HCT116 (cell line): ENCODE data around the gene PEX11G. TPM values are rescaled to one million over a fixed set of nuclear protein-coding genes. Genes with fewer than 3 reads are reported as not detected.
A peak's percentile ranks its signal among the peaks of the same experiment; 100 is the strongest.

Experiments used
- ATAC-seq: fragments of 200-7000 bp; cut with Tn5 transposase; 2 replicates; pipeline ENCODE4 v1.9.1; 2020; ENCODE audit warnings: mild to moderate bottlenecking, moderate library complexity
- BruUV-seq: library from RNA; stranded (reverse); fragments of 400-500 nt; replicated peaks from 2 replicates; lab custom pipeline; 2021; lab: Mats Ljungman, UMichigan
- CTCF ChIA-PET: fragments of 300-600 bp; sonication (Branson Sonifier 250); formaldehyde crosslinking; loops from one replicate; lab custom pipeline; 2021; ENCODE audit warnings: antibody characterized with exemption; lab: Charles Lee
- POLR2A ChIA-PET: fragments of 300-600, 350-600 bp; sonication (Branson Sonifier 250); formaldehyde crosslinking; loops from one replicate; lab custom pipeline; 2021; ENCODE audit warnings: antibody characterized with exemption; lab: Charles Lee
- RAD21 ChIA-PET, 2 experiments: fragments of 300-600 bp; sonication (Branson Sonifier 250); formaldehyde crosslinking; loops; one replicate each; lab custom pipeline; 2023; ENCODE audit warnings: low total read pairs in 2 of 2; ENCODE audit not compliant: uncharacterized antibody in 2 of 2, unreplicated experiment in 2 of 2, low non-redundant PET in 1 of 2; lab: Charles Lee
- DNase-seq: peaks from one replicate; pipeline ENCODE4 v3.0.0-alpha.2; 2010; ENCODE audit warnings: low read depth, low spot score
- H2AFZ ChIP-seq: fragments of 200-600 bp; shearing (Covaris generic), sonication (generic); 2 replicates; pipeline ENCODE4 v1.6.1; 2017; ENCODE audit warnings: low read depth, mixed run types, mixed read lengths, antibody characterized with exemption, low read length; ENCODE audit not compliant: poor library complexity, severe bottlenecking
- H3K27ac ChIP-seq: 2 replicates; pipeline ENCODE4 v1.5.1; 2012; ENCODE audit warnings: low read depth, low read length
- H3K27me3 ChIP-seq: fragments of 200-600 bp; sonication (generic); 2 replicates; pipeline ENCODE4 v1.6.1; 2016; ENCODE audit warnings: mixed run types, low read length, mixed read lengths; ENCODE audit not compliant: insufficient read depth
- H3K36me3 ChIP-seq, 2 experiments: fragments of 200-500 bp in 1 of 2; fragments of 200-600 bp in 1 of 2; sonication (Bioruptor generic) in 1 of 2; sonication (generic) in 1 of 2; 2 replicates each; pipeline versions ENCODE4 v1.5.1 to v1.6.1; 2014 to 2016; ENCODE audit warnings: low read length in 2 of 2, inconsistent platforms in 1 of 2, mixed read lengths in 1 of 2, mixed run types in 1 of 2; ENCODE audit not compliant: insufficient read depth in 2 of 2, control insufficient read depth in 1 of 2
- H3K4me1 ChIP-seq, 2 experiments: fragments of 200-600 bp in 1 of 2; sonication (generic) in 1 of 2; 2 replicates each; pipeline versions ENCODE4 v1.5.1 to v1.6.1; 2012 to 2017; ENCODE audit warnings: low read length in 2 of 2, inconsistent platforms in 1 of 2, mild to moderate bottlenecking in 1 of 2, mixed read lengths in 1 of 2, mixed run types in 1 of 2, moderate library complexity in 1 of 2; ENCODE audit not compliant: insufficient read depth in 2 of 2, control insufficient read depth in 1 of 2
- H3K4me2 ChIP-seq: fragments of 200-600 bp; sonication (generic); 2 replicates; pipeline ENCODE4 v1.6.1; 2017; ENCODE audit warnings: mixed run types, low read length, mixed read lengths
- H3K4me3 ChIP-seq, 2 experiments: fragments of 200-600 bp in 1 of 2; sonication (generic) in 1 of 2; replicated peaks in 1 of 2; 2 replicates each; pipeline ENCODE4 v1.5.1; 2011 to 2016; ENCODE audit warnings: low read length in 2 of 2, control low read depth in 1 of 2, low read depth in 1 of 2, mild to moderate bottlenecking in 1 of 2, mixed read lengths in 1 of 2, mixed run types in 1 of 2
- H3K79me2 ChIP-seq: fragments of 200-600 bp; sonication (generic); 2 replicates; pipeline ENCODE4 v1.6.1; 2017; ENCODE audit warnings: mild to moderate bottlenecking, mixed run types, low read length, moderate library complexity, mixed read lengths; ENCODE audit not compliant: insufficient read depth
- H3K9ac ChIP-seq: fragments of 200-600 bp; sonication (generic); 2 replicates; pipeline ENCODE4 v1.6.1; 2016; ENCODE audit warnings: low read length, mixed read lengths
- H3K9me2 ChIP-seq: fragments of 200-600 bp; sonication (generic), shearing (Covaris generic); 2 replicates; pipeline ENCODE4 v1.6.1; 2017; ENCODE audit warnings: mixed run types, mild to moderate bottlenecking, moderate library complexity; ENCODE audit not compliant: insufficient read depth
- H3K9me3 ChIP-seq, 2 experiments: fragments of 200-500 bp in 1 of 2; fragments of 200-600 bp in 1 of 2; sonication (Bioruptor generic) in 1 of 2; sonication (generic) in 1 of 2; 2 replicates each; pipeline ENCODE4 v1.6.1; 2014 to 2017; ENCODE audit warnings: low read length in 2 of 2, mixed read lengths in 2 of 2, inconsistent platforms in 1 of 2, low read depth in 1 of 2, mild to moderate bottlenecking in 1 of 2, mixed run types in 1 of 2, moderate library complexity in 1 of 2; ENCODE audit not compliant: control insufficient read depth in 1 of 2, insufficient read depth in 1 of 2
- H4K20me1 ChIP-seq: fragments of 200-600 bp; sonication (generic), shearing (Covaris generic); 2 replicates; pipeline ENCODE4 v1.6.1; 2017; ENCODE audit warnings: mixed run types, mild to moderate bottlenecking, moderate library complexity; ENCODE audit not compliant: insufficient read depth
- EGR1 ChIP-seq: IDR thresholded peaks from 2 replicates; pipeline ENCODE4 v1.6.1; 2012; ENCODE audit warnings: low read depth
- JUND ChIP-seq: IDR thresholded peaks from 2 replicates; pipeline ENCODE4 v1.6.1; 2012
- RAD21 ChIP-seq: IDR thresholded peaks from 2 replicates; pipeline ENCODE4 v1.6.1; 2012; ENCODE audit warnings: low read depth, mild to moderate bottlenecking
- SIN3A ChIP-seq: IDR thresholded peaks from 2 replicates; pipeline ENCODE4 v1.6.1; 2012; ENCODE audit warnings: low read depth
- SRF ChIP-seq: IDR thresholded peaks from 2 replicates; pipeline ENCODE4 v1.6.1; 2012; ENCODE audit warnings: low read depth
- TCF7L2 ChIP-seq: IDR thresholded peaks from 2 replicates; pipeline ENCODE4 v1.7.0; 2011; ENCODE audit warnings: borderline replicate concordance, inconsistent platforms; ENCODE audit not compliant: insufficient read depth, insufficient read length; ENCODE audit errors: extremely low read depth
- ZNF274 ChIP-seq: fragments of 200-500 bp; sonication (Bioruptor generic); IDR thresholded peaks from 2 replicates; pipeline ENCODE4 v1.6.1; 2014; ENCODE audit warnings: mild to moderate bottlenecking, low read depth, low read length, inconsistent platforms
- intact Hi-C: fragments of 100-400 bp; cut with micrococcal nuclease; formaldehyde crosslinking; loops from 2 replicates; pipeline ENCODE4 v1.10.0; 2022
- total RNA-seq: library from RNA; stranded (reverse); gene quantifications from one replicate; pipeline ENCODE4 v1.2.1, GENCODE V29; 2021; ENCODE audit not compliant: unreplicated experiment
- TF ChIP-seq, protein P1 (sequence below), 3 experiments: fragments of 200-600 bp in 1 of 3; sonication (generic) in 1 of 3; IDR thresholded peaks in 2 of 3; conservative IDR thresholded peaks in 1 of 3; 2 replicates each; pipeline ENCODE4 v1.5.1; 2012 to 2017; ENCODE audit warnings: low read depth in 2 of 3, low read length in 2 of 3, antibody characterized with exemption in 1 of 3, borderline replicate concordance in 1 of 3, control low read depth in 1 of 3, mild to moderate bottlenecking in 1 of 3, mixed read lengths in 1 of 3, mixed run types in 1 of 3, moderate library complexity in 1 of 3; ENCODE audit not compliant: insufficient read depth in 1 of 3
- TF ChIP-seq, protein P2 (sequence below): IDR thresholded peaks from 2 replicates; pipeline ENCODE4 v1.6.1; 2012
- TF ChIP-seq, protein P3 (sequence below): IDR thresholded peaks from 2 replicates; pipeline ENCODE4 v1.6.1; 2012

The PEX11G gene
- total RNA-seq, 1 experiment from 2014 or later: 6.4 TPM

DNA sequence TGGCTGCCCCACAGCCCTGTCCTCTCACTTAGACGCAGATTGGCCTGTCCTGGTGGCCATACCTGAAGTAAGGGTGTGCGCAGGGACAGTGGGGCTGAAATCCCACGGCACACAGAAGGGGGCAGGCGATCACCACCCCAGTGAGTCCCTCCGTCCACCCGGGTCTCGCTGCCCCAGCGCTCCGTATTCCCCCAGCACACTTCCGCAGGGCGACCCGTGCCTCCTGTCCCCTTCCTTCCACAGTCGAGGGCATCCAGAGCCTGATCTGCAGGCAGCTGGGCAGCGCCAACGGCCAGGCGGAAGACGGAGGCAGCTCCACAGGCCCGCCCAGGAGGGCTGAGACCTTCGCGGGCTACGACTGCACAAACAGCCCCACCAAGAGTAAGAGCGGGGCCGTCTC, 25.3 kb downstream of the PEX11G start:
- no peak overlapping the region for H3K4me2 ChIP-seq

DNA sequence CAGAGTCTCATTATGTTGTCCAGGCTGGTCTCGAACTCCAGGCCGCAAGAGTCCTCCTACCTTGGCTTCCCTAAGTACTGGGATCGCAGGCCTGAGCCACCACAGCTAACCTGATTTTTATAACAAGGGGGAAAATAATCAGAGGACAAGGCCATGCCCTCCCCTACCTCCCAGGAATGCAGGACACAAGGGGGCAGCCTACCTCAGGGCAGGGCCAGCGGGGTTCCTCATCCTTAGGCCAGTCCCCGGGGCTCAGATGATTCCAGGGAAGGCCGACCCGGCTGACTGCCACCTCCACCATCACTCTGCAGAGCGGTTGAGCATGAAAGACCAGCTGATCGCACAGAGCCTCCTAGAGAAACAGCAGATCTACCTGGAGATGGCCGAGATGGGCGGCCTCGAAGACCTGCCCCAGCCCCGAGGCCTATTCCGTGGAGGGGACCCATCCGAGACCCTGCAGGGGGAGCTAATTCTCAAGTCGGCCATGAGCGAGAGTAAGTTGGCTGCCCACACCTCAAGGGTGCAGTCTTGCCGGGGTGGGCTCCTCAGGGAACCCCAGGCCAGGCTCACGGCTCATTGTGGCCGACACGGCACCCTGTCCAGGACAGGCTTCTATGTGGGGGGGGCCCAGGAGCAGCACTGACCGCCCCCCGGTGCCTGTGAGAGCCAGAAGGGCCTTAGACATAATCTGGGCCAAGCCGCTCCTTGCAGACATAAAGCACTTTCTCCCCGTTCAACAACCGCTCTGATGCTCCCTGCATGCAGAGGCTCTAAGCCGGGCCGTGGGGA, 26.8 kb downstream of the PEX11G start:
- H4K20me1 ChIP-seq: no peaks in the 10 kb centered on the region
- TF ChIP-seq RAD21 (peak; percentile 33; the same call in 1 of the 2 replicates), SIN3A (no peak), ZNF274 (no peak)
- TF ChIP-seq, protein P1, sequence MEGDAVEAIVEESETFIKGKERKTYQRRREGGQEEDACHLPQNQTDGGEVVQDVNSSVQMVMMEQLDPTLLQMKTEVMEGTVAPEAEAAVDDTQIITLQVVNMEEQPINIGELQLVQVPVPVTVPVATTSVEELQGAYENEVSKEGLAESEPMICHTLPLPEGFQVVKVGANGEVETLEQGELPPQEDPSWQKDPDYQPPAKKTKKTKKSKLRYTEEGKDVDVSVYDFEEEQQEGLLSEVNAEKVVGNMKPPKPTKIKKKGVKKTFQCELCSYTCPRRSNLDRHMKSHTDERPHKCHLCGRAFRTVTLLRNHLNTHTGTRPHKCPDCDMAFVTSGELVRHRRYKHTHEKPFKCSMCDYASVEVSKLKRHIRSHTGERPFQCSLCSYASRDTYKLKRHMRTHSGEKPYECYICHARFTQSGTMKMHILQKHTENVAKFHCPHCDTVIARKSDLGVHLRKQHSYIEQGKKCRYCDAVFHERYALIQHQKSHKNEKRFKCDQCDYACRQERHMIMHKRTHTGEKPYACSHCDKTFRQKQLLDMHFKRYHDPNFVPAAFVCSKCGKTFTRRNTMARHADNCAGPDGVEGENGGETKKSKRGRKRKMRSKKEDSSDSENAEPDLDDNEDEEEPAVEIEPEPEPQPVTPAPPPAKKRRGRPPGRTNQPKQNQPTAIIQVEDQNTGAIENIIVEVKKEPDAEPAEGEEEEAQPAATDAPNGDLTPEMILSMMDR (IDR thresholded peaks at IDR 0.05 in 2 of 3, conservative IDR thresholded peaks at IDR 0.05 in 1 of 3; ENCODE audit: borderline replicate concordance in 1 of 3, insufficient read depth in 1 of 3, low read depth in 2 of 3, low read length in 2 of 3): peak in 1 of 3 experiments; percentile 17; a peak in 1 of 6 replicates
- TF ChIP-seq, all 23 proteins: peak for 2
- ATAC-seq: no peak
- Histone ChIP-seq H3K9ac (no peak overlapping the region), H3K4me3 (no peak overlapping the region), H3K9me2 (no peaks in the 10 kb centered on the region), H3K4me1 (peaks cover 0 to 15% of the 10 kb centered on the region in 2 experiments; a peak in 2 of 4 replicates), H3K9me3 (no peaks in the 10 kb centered on the region), H3K27ac (no peak overlapping the region), H3K27me3 (no peaks in the 10 kb centered on the region), H3K79me2 (no peaks in the 10 kb centered on the region), H3K36me3 (peaks cover 6 to 10% of the 10 kb centered on the region in 2 experiments; a peak in 2 of 4 replicates), H2AFZ (no peak overlapping the region), H3K4me2 (no peak overlapping the region)
- intact Hi-C loops: no loop called here
- ChIA-PET POLR2A (no interaction called here), CTCF (no interaction called here), RAD21 (no interaction called here)
- DNase-seq: no peak
- no TSS peak for BruUV-seq

More for the DNA sequence above, 25.3 kb downstream of the PEX11G start:
- BruUV-seq: no TSS peak
- ATAC-seq (no peak), DNase-seq (no peak)
- H3K79me2 ChIP-seq: no peaks in the 10 kb centered on the region
- H3K9me2 ChIP-seq: no peaks in the 10 kb centered on the region
- H2AFZ ChIP-seq: no peak overlapping the region
- no peaks in the 10 kb centered on the region for H3K9me3 ChIP-seq
- intact Hi-C loops: no loop called here
- no peaks in the 10 kb centered on the region for H3K27me3 ChIP-seq
- no peak overlapping the region for H3K4me3 ChIP-seq
- H3K9ac ChIP-seq: no peak overlapping the region
- CTCF ChIA-PET: no interaction called here
- POLR2A ChIA-PET: no interaction called here
- H3K4me1 ChIP-seq: peaks cover 0 to 10% of the 10 kb centered on the region in 2 experiments; a peak in 2 of 4 replicates
- TF ChIP-seq JUND (no peak), TCF7L2 (no peak), SRF (no peak), EGR1 (no peak)
- TF ChIP-seq, protein P2, sequence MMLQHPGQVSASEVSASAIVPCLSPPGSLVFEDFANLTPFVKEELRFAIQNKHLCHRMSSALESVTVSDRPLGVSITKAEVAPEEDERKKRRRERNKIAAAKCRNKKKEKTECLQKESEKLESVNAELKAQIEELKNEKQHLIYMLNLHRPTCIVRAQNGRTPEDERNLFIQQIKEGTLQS: no peak
- TF ChIP-seq, protein P3, sequence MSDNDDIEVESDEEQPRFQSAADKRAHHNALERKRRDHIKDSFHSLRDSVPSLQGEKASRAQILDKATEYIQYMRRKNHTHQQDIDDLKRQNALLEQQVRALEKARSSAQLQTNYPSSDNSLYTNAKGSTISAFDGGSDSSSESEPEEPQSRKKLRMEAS: no peak
- H3K36me3 ChIP-seq: peaks cover 6 to 10% of the 10 kb centered on the region in 2 experiments; a peak in 2 of 4 replicates
- no peaks in the 10 kb centered on the region for H4K20me1 ChIP-seq
- RAD21 ChIA-PET: no interaction called here
- H3K27ac ChIP-seq: no peak overlapping the region
